Posterior cingulate gyrus (tissue), 11 donors: ENCODE measurements around the gene NUDT9.
A peak's percentile ranks its signal among the peaks of the same experiment; 100 is the strongest.
"Not testable (repeated sequence)": the region's sequence is repeated elsewhere in the genome, so short reads cannot be mapped to it uniquely, and the experiment has no call there.

Experiments
- DNase-seq, 10 donors: peaks; one replicate each; pipeline versions ENCODE4 v3.0.0 to v3.0.0-alpha.2; 2020 to 2021; ENCODE audit warnings: mixed read lengths in 3 of 10
- intact Hi-C: fragments of 100-400 bp; cut with DNase I; formaldehyde crosslinking; loops from one replicate; pipeline ENCODE4 v1.15.1; 2023

NUDT9 gene, protein sequence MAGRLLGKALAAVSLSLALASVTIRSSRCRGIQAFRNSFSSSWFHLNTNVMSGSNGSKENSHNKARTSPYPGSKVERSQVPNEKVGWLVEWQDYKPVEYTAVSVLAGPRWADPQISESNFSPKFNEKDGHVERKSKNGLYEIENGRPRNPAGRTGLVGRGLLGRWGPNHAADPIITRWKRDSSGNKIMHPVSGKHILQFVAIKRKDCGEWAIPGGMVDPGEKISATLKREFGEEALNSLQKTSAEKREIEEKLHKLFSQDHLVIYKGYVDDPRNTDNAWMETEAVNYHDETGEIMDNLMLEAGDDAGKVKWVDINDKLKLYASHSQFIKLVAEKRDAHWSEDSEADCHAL

GRCh38 chr4:87422104-87423052 is at the start of gene NUDT9:
Gene NUDT9 (plus strand): TSS chr4:87422573. CDS start chr4:87422906, 333 bp downstream.
- DNase-seq = peak; percentile 91 to 99 (median 94)
- intact Hi-C loops = loop anchor here (2.0 to 5.0 kb wide), 2 partner anchors 32 to 45 kb away; partner anchors contain the start of gene HSD17B11

DNA sequence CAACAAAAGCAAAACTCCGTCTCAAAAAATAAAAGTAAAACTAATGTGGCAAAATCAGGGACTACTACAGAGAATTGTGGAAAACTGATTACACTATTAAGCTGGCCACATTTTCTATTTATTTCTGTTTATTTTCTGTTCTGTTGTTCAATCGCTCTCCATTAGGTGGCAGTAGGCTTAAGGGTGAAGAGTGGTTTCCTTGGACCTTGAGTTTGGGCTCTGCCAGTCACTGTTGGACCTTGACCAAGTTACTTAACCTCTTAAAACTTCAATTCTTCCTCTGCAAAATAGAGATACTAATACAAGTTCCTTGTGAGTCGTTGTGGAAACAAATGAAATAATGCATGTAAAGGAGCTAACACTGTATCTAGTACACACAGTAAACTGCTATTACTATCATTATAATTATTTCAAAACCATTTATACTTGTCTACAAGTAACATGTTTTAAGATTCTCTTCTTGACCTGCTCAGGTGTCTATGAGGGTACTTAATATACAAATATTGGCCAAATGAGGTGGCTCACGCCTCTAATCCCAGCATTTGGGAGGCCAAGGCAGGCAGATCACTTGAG is 46.6 kb upstream of the NUDT9 start:
- DNase-seq = no peak
- intact Hi-C loops = loop anchor here (1.0 to 5.0 kb wide), 2 partner anchors 46 to 89 kb away; partner anchors contain the start of gene NUDT9

DNA sequence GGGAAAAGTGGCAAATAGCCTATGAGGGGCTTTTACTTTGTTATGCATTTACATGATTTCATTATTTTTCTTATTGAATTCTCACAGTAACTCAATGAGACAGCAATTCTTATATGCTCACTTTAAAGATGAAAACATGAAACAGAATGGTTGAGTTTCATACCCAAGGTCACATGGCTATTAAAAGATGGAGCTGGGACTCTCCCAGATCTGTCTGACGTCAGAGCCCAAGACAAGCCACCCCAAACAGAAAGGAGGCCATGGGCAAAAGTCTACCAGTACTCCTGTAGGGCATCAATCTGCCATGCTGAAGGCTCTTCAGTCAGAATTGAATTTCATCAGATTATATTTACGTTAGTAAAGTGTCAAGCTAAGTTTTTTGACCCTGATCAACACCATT is 44.6 kb upstream of the NUDT9 start:
- no peak for DNase-seq
- intact Hi-C loops = loop anchor here (5.0 kb wide), 1 partner anchor 44 kb away; the partner anchor contains the start of gene NUDT9

DNA sequence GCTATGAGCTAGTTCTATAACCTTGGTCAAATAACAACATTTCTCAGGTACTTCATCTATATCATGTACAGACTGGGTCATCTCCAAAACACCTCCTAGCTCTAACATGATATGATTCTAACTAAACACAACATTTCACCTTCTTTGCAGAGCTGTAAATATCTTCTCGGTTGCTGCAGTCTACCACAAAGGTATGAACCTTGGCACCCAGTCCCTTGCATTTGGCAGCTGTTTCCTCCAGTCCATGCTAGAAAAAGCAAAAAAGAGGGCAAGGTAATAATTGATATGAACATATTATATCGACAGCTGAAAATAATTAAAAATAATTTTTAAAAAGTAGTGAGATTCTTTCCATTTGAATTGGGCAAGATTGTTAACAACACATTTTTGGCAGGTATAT is 40.3 kb upstream of the NUDT9 start:
- no peak for DNase-seq
- intact Hi-C loops = loop anchor here (10.0 kb wide), 1 partner anchor 463 kb away; no protein-coding TSS in a partner anchor

DNA sequence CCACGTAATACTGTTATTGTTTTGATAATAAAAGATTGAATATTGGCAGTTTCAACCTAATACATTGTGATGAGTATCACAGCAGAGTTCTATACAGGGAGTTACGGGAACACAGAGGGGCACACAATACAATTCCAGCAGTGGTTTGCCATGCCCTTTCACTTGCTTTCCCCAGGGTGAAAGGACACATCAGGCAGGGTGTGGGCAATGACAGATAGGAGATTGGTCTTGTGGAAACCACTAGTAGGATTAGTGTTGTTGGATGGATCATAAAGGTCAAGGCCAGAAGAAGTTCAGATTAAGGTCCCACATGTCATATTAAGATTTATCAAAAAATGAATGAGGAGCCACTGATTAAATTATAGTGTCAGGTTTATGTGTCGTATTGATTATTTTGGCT is 39.4 kb upstream of the NUDT9 start:
- no peak for DNase-seq
- intact Hi-C loops = loop anchor here (10.0 kb wide), 1 partner anchor 462 kb away; no protein-coding TSS in a partner anchor

GRCh38 chr4:87384466-87385132 is 37.8 kb upstream of the NUDT9 start:
- intact Hi-C loops = loop anchor here (10.0 kb wide), 1 partner anchor 460 kb away; no protein-coding TSS in a partner anchor
- not testable (repeated sequence) for DNase-seq

DNA sequence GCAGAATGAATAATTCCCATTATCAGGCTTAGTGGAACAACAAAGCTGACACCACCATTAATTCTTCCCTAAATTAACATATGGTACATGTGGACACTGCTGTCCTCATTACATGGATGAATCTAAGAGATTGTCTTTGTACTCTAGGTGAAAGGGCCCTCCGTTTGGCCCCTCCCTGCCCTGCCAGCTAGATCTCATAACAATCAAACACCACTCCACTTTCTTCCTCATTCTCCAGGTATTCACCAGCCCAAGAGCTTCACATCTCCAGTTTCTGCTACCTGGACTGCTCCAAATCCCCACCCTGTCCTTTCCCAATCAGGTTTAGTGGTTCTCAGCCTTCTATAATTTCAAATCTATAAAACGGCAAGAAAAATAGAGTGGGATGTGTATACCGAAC is 35.1 kb upstream of the NUDT9 start:
- intact Hi-C loops = loop anchor here (10.0 kb wide), 1 partner anchor 458 kb away; no protein-coding TSS in a partner anchor
- no peak for DNase-seq

DNA sequence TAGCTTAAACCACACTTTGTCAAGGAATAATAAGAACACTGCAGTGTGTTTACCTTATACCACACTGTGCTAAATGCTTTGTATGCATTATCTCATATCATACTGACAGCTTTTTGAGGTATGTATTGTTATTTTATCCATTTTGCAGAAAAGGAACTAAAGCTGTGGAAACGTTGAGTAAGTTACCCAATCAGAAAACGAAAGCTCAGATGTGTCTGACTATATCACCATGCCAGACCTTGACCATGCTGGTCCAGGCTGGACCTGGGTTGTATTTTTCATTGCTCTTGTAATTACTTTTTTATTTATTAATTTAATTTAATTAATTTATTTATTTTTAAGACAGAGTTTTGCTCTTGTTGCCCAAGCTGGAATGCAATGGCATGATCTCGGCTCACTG is 33.5 kb upstream of the NUDT9 start:
- DNase-seq = no peak
- intact Hi-C loops = loop anchor here (10.0 kb wide), 1 partner anchor 456 kb away; no protein-coding TSS in a partner anchor

DNA sequence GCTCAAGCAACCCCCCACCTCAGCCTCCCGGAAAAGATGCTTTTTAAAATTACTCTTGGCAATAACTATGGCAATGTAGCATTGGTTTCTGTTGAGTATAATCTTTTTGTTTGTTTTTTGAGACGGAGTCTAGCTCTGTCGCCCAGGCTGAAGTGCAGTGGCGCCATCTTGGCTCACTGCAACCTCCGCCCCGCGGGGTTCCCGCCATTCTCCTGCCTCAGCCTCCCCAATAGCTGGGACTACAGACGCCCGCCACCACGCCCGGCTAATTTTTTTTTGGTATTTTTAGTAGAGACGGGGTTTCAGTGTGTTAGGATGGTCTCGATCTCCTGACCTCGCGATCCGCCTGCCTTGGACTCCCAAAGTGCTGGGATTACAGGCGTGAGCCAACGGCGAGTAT is 32.3 kb upstream of the NUDT9 start:
- not testable (repeated sequence) for DNase-seq
- intact Hi-C loops = loop anchor here (2.0 kb wide), 1 partner anchor 33 kb away; the partner anchor contains the start of gene NUDT9

DNA sequence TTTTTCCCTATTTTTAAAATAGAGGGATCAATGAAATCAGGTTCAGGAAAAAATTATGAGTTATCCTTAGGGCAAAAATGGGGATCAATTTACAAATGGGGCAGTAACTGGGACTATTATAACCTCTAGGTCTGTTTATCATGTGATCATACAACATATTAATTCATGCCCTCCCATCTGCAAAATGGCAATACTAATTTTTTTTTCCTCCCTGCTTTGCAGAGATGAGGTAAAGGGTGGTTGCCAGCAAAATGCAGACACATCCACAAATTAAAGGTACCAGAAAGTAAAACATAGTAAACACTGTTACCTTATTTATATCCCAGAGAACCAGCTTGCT is 31.9 kb upstream of the NUDT9 start:
- intact Hi-C loops = loop anchor here (2.0 kb wide), 1 partner anchor 32 kb away; the partner anchor contains the start of gene NUDT9
- no peak for DNase-seq

GRCh38 chr4:87390891-87391575 is 31.3 kb upstream of the NUDT9 start, which contains the start of gene HSD17B11:
Gene HSD17B11 (minus strand): TSS chr4:87391188. CDS start chr4:87391070, 118 bp downstream.
- intact Hi-C loops = loop anchor here (2.0 kb wide), 1 partner anchor 32 kb away; the partner anchor contains the start of gene NUDT9
- peak; percentile 71 to 97 (median 84) for DNase-seq

- DNase-seq = no peak
Observed at GRCh38 chr4:87391576-87392054, 30.8 kb upstream of the NUDT9 start.

DNA sequence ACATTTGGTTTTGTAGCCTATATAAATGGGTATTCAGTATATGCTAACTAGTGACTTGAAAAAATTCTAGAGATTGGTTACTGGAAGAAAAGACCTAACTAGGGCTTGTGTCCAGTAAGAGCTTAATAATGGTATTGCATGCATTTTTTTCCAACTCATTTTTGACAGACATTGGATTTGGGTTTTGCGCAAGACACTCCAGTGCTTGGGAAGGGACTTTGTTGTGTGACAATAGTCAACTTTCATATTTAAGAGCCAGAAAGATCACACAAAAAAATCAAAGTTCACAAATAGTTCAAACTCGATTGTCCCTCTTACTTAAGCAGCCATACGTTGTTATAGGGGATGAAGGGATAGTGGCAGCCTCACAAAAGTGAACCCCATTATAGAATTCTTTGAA is 30.2 kb upstream of the NUDT9 start:
- intact Hi-C loops = no loop called here

More at GRCh38 chr4:87391576-87392054, 30.8 kb upstream of the NUDT9 start:
- intact Hi-C loops = loop anchor here (2.0 kb wide), 1 partner anchor 31 kb away; the partner anchor contains the start of gene NUDT9

DNA sequence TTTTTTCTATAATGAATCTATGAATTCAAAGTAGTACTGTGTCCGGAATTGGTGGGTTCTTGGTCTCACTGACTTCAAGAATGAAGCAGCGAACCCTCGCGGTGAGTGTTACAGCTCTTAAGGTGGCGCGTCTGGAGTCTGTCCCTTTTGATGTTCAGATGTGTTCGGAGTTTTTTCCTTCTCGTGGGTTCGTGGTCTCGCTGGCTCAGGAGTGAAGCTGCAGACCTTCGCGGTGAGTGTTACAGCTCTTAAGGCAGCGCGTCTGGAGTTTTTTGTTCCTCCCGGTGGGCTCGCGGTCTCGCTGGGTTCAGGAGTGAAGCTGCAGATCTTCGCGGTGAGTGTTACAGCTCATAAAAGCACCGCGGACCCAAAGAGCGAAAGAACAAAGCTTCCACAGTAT is 27.3 kb upstream of the NUDT9 start:
- intact Hi-C loops, DNase-seq: not testable (repeated sequence)

More for the DNA sequence above, 30.2 kb upstream of the NUDT9 start:
- DNase-seq = no peak

GRCh38 chr4:87395851-87396250 is 26.5 kb upstream of the NUDT9 start:
- intact Hi-C loops, DNase-seq: not testable (repeated sequence)

- intact Hi-C loops = no loop called here
- DNase-seq = peak in 1 of 10 donors; percentile 82
Observed at GRCh38 chr4:87399148-87399547, 23.2 kb upstream of the NUDT9 start.

GRCh38 chr4:87399954-87400353 is 22.4 kb upstream of the NUDT9 start:
- no peak for DNase-seq
- intact Hi-C loops = no loop called here

GRCh38 chr4:87403732-87404131 is 18.6 kb upstream of the NUDT9 start:
- intact Hi-C loops, DNase-seq: not testable (repeated sequence)
